ENCODE measurements around the gene USP53.
"Not testable (repeated sequence)": the region's sequence is repeated elsewhere in the genome, so short reads cannot be mapped to it uniquely, and the experiment has no call there.

Gene USP53

GRCh38 chr4:119302073-119302832 lies 89.7 kb downstream of the USP53 start:
- DNase-seq (ENCODE audit: low read depth, low spot score): no peak
- H3K4me3 ChIP-seq (ENCODE audit: low read length): no peak overlapping the region

- no peak overlapping the region for H3K4me3 ChIP-seq (ENCODE audit: low read length)
- DNase-seq (ENCODE audit: low read depth, low spot score): no peak
Measured at GRCh38 chr4:119303587-119304305, 91.2 kb downstream of the USP53 start.

GRCh38 chr4:119304431-119304830 lies 91.9 kb downstream of the USP53 start:
- no peak for DNase-seq (ENCODE audit: low read depth, low spot score)
- no peak overlapping the region for H3K4me3 ChIP-seq (ENCODE audit: low read length)

- DNase-seq (ENCODE audit: low read depth, low spot score): no peak
- H3K4me3 ChIP-seq (ENCODE audit: low read length): no peak overlapping the region
Measured at GRCh38 chr4:119307606-119308005, 95.1 kb downstream of the USP53 start.

- H3K4me3 ChIP-seq (ENCODE audit: low read length): no peak overlapping the region
Measured at GRCh38 chr4:119310826-119311225, 98.3 kb downstream of the USP53 start.

GRCh38 chr4:119313237-119313636 lies 100.7 kb downstream of the USP53 start:
- H3K4me3 ChIP-seq (ENCODE audit: low read length): no peak overlapping the region
- DNase-seq (ENCODE audit: low read depth, low spot score): no peak

More at GRCh38 chr4:119310826-119311225, 98.3 kb downstream of the USP53 start:
- DNase-seq (ENCODE audit: low read depth, low spot score): no peak

GRCh38 chr4:119314356-119314755 lies 101.8 kb downstream of the USP53 start:
- DNase-seq (ENCODE audit: low read depth, low spot score): peak; percentile 21

GRCh38 chr4:119315036-119315435 lies 102.5 kb downstream of the USP53 start:
- no peak overlapping the region for H3K4me3 ChIP-seq (ENCODE audit: low read length)
- no peak for DNase-seq (ENCODE audit: low read depth, low spot score)

More at GRCh38 chr4:119314356-119314755, 101.8 kb downstream of the USP53 start:
- no peak overlapping the region for H3K4me3 ChIP-seq (ENCODE audit: low read length)

GRCh38 chr4:119317990-119318389 lies 105.5 kb downstream of the USP53 start:
- H3K4me3 ChIP-seq (ENCODE audit: low read length): no peak overlapping the region
- no peak for DNase-seq (ENCODE audit: low read depth, low spot score)

GRCh38 chr4:119321921-119322687 lies 109.6 kb downstream of the USP53 start, which contains the start of gene FABP2:
TSS of gene FABP2 (minus strand) at chr4:119322138. CDS start at chr4:119322102, 36 bp downstream.
- DNase-seq (ENCODE audit: low read depth, low spot score): no peak
- no peak within 1 kb of the TSS for H3K4me3 ChIP-seq (ENCODE audit: low read length)

GRCh38 chr4:119328695-119329094 lies 116.2 kb downstream of the USP53 start:
- H3K4me3 ChIP-seq (ENCODE audit: low read length): no peak overlapping the region
- DNase-seq (ENCODE audit: low read depth, low spot score): no peak

GRCh38 chr4:119329835-119330620 lies 117.5 kb downstream of the USP53 start:
- H3K4me3 ChIP-seq (ENCODE audit: low read length): no peak overlapping the region
- DNase-seq (ENCODE audit: low read depth, low spot score): no peak

GRCh38 chr4:119336332-119336979 lies 123.9 kb downstream of the USP53 start:
- H3K4me3 ChIP-seq (ENCODE audit: low read length); DNase-seq (ENCODE audit: low read depth, low spot score): not testable (repeated sequence)

- no peak for DNase-seq (ENCODE audit: low read depth, low spot score)
- no peak overlapping the region for H3K4me3 ChIP-seq (ENCODE audit: low read length)
Measured at GRCh38 chr4:119337010-119337409, 124.5 kb downstream of the USP53 start.

GRCh38 chr4:119339895-119340294 lies 127.4 kb downstream of the USP53 start:
- DNase-seq (ENCODE audit: low read depth, low spot score); H3K4me3 ChIP-seq (ENCODE audit: low read length): not testable (repeated sequence)

- H3K4me3 ChIP-seq (ENCODE audit: low read length); DNase-seq (ENCODE audit: low read depth, low spot score): not testable (repeated sequence)
Measured at GRCh38 chr4:119343293-119343692, 130.8 kb downstream of the USP53 start.

Measured in Jurkat, Clone E6-1 (cell line).